EH (cell line): ENCODE measurements around the gene FBLN5.
A peak's percentile ranks its signal among the peaks of the same experiment; 100 is the strongest.
"Not testable (repeated sequence)": the region's sequence is repeated elsewhere in the genome, so short reads cannot be mapped to it uniquely, and the experiment has no call there.

ENCODE experiments used
- DNase-seq: peaks from one replicate; pipeline ENCODE4 v3.0.0-alpha.2; 2015; ENCODE audit warnings: low read depth

The FBLN5 gene

DNA sequence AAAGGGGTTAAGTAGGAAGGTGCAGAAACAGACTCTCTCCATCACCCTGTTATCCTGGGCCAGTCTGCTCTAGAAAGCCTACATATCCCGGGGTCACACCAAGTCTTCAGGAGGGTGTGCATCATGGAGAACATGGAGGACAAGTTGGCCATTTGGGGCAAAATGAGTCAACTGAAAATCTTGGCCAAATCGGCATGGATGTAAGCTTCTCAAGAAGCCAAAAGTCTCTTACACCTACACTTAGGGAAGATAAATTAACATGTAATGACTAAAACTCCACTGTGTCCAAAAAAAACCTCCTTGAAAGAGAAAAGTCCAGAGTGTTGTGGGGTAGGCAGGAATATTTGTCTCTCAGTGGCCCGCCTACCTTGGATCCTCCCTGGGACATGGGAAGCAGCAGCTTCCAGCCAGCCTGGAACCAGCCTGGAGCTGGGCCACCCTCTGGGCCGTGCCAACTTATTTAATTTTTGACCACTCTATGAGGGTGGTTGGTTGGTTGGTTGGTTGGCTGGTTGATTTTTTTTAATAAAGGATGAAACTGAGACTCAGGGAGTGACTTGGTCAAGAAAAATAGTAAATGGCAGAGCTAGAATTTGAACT, 62.3 kb downstream of the FBLN5 start:
- DNase-seq, result no peak

DNA sequence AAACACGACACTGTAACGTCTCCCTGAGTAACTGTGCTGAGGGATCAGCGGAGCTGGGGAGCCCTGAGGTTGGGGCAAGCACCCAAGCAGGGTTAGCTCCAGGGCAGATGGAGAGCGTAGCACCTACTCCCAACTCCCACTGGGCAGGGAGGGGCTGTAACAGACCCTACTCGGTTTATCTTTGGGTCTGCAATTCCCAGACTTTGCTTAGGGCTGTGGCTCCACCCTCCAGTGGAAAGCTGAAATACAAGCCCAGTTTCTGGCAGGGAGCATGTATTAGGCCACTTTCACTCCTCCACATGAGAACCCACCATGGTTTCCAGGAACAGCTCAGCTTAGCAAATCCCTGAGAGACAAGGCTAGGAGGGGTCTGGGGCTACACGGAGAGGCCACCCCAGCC, 62.8 kb downstream of the FBLN5 start:
- DNase-seq, result no peak

DNA sequence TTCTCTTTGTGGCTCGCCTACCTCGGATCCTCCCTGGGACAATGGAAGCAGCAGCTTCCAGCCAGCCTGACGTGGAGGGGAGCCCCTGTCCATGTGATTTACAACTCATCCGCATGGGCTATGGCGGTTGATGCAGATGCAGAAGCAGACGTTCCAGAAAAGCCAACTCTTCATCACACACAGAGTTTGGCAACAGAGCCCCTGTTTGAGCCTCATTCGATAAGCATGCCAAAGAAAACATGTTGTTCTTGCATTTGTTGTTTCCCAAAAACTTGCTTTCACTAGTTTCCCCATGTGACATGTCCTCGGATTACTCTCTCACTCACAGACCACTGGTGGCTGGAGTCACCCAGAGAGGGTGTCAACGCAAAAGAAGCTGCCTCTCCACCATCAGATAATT, 63.7 kb downstream of the FBLN5 start:
- no peak for DNase-seq

DNA sequence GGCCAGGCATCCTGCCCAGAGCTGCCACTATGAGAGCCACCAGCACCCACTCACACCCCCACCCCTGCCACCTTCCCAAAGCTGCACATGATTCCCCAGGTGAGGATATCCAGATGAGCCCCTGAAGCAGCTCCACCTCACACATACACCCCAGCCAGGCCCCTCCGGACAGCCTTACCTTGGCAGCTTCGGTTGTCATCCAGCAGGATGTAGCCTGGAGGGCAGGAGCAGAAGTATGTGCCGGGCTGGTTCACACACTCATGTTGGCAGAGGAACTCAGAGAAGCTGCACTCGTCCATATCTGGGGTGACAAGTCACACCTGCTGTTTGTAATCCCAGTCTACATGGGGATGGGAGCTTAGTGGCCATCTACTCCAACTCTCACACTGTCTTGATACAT, 64.7 kb downstream of the FBLN5 start:
- DNase-seq, result no peak

DNA sequence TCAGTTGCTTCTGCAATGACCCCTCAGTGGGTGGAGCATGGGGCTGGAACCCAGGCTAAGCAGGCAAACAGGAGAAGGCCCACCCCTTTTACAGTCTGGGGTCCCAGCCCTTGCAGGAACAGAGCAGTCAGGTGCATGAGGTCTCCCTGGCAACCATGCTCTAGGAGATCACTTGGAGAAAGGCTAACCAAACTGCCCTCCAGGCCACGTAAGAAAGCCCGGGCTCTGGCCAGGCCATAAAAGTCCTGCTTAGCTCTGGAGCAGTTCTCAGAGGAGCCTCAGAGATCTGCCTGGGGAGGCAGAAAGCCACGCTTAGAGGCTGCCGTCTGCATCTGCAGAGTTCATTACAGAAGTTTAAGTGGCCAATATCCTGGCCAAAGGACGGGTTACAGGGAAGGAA, 65.1 kb downstream of the FBLN5 start:
- no peak for DNase-seq

DNA sequence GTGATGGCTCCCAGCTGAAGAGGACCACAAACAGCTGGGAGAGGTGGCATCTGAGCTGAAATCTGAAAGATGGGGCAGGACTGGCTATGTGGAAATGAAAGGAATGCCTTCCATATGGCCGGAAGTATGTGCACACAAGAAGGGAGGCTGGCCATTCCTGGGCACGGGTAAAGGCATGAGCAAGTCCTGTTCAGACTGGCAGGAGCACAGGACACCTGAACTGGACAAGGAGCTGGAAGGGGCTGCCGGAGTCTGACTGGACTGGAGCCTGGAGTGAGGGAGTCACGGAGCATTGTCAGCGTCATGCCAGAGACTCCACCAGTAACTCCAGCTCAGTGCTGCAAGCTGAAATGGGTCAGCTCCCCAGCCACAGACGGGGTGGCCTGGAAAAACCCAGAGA, 68.3 kb downstream of the FBLN5 start:
- no peak for DNase-seq

DNA sequence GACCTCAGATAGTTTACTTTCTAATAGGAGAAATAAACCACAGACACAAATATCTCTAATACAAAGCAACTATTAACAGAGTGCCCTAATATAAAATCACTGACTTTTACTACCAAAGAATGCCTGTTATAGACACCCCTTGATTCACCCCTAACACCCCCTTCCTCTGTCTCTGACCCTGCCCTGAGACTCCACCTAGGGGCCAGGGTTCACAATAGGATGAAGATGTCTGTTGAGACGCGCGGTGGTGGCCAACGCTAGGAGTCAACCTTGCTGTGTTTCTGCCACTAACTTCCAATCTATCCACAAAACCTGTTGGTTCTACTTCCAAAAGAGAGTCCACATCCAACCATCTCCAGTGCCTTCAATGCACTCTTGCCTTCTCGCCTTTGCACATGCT, 69.2 kb downstream of the FBLN5 start:
- DNase-seq, result no peak

DNA sequence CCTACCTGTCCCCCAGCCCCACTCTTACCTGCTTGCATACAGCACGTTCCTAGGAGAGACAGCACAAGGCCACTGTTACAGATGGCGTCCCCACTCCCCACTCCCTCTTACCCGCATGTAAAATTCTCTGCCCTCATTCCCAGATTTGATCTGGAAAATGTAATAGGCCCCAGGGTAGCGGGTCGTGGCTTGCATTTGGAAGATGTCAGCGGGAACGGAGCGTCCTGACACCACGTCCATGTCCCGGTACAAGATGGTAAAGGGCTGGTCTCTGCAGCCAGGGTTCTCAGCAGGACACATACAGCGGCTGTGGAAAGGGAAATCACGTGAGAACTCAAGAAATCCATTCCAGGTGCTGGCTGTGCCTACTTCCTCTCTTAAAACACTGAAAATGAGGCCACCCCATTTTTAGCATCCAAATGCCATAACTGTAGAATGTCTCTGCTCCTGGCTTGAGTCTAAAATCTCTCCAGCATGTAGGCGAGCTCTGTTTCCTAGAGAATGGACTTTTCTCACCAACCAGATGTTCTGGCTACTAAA, 70.0 kb downstream of the FBLN5 start:
- DNase-seq, result no peak

DNA sequence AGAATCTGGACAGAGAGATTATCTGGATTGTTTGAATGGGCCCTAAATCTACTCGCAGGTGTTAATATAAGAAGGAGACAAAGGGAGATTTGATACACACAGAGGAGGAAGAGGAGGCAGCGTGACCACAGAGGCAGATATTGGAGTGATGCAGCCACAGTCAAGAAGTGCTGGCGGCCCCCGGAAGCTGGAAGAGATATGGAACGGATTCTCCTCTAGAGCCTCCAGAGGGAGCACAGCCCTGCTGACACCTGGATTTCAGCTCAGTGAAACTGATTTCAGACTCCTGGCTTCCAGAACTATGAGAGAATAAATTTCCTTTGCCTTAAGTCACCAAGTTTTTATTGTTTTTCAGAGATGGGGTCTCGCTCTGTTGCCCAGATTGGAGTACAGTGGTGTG, 71.0 kb downstream of the FBLN5 start:
- DNase-seq, result no peak

DNA sequence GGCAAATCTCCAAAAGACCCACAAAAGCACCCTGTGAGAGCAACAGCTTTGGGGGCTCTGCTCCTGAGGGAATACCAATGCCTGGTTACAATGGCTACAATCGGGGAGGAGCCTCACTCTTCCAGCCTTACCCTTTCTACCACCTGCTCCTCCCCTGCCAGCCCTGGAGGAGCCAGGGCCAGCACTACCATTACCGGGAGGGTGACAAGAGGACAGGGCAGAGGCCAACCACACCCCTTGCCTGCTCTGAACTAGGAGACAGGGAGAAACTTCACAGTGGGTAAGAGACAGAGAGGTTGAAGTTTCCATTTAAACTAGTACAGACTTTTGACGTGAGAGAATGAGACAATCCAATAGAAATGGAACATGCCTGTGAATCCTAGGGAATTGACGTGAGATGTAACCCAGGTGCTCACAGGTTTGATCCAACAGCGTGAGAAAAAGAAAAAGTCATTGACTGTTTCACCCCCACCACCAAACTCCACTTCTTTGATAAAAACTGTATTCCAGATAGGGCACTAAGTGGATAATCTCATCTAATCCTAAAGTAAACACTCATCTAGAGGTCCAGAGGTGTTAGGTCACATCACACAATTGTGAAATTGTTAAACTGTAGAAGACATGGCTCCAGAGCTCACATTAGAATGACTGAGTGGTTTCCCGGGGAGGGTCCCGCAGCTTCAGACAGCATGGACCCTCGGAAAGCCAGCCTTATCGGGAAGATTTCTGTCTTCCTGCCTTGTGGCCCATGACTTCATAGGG, 71.8 kb downstream of the FBLN5 start:
- DNase-seq, result no peak

DNA sequence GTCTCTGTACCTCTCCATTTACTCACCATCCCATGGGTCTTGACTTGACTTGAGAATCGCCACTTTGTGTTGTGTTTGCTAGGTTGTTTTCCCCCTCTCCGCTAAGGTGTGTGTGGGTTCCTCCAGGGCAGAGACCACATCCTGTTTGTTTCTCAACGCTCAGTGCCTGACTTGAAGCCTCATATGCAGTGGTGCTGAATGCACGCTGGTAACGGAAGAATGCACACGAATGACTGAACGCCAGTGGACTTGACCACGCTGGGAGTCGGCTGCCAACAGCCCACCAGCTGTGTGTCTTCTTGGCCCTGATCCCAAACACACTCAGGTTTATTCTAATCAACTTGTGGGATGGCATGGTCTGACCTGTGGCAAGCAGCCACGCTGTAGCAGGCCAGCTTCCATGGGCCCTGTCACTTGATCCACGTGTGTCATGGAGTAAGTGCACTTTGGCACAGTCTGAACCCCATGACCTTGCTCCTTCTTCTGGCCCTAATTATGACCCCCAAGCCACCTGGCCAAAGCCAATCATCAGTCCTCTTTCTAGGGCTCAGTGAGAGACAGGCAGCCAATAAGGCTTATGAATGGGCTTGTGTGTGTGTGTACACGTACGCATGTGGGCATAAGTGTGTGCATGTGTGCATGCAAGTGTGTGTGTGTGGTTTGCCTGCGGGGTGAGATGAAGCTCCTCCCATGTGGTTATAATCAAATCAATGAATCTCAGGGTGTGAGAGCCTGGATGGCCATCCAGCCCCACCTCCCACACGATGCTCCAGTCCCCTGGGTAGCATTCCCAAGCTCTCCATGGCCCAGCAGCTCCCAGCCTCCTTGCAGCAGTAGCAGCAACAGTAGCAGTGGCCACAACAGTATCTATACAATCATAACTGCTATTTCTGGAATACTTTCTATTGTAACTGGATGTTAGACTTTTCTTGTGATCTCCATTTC, 73.8 kb downstream of the FBLN5 start:
- DNase-seq, result no peak

DNA sequence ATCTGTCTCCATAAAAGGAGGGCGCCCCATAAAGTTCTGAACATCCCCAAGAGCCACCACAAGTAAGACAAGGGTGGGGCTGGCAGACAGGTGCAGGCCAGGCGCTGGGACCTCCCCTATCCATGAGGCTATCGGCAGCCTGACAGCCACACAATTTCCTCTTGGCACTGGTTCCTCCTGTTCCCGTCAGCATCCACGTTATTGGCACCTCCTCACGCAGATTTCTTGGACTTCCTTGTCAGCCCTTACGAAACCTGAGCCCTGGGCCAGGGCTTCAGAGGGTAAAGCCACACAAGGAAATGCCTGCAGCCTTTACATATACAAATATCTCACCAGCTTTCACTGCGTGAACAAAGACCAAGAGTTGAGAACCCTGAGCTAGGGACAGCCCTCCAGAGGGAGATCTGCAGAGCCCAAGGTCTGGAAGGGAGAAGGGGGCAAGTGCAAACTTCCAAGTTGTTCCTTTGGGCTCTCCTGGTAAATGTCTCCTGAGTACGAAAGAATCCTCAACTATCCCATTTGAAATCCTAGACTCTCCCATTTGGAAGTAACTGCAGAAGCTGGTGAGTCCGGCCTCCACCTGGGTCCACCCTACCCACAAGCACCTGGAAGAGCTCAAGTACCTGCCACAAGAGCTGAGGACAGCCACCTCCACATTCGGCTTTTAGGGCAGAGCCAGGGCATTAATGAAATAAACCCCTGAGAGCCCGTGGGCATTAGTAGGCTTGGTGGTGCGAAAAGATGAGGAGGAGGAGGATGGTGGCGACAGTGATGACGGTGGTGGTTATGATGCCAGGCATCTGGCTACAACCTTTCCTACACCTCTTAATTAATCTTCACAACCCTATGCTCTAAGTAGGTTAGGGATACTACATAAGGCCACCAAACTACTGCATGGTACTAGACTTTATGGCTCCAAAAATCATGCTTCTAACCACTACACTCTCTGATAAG, 74.7 kb downstream of the FBLN5 start:
- peak; percentile 52 for DNase-seq

DNA sequence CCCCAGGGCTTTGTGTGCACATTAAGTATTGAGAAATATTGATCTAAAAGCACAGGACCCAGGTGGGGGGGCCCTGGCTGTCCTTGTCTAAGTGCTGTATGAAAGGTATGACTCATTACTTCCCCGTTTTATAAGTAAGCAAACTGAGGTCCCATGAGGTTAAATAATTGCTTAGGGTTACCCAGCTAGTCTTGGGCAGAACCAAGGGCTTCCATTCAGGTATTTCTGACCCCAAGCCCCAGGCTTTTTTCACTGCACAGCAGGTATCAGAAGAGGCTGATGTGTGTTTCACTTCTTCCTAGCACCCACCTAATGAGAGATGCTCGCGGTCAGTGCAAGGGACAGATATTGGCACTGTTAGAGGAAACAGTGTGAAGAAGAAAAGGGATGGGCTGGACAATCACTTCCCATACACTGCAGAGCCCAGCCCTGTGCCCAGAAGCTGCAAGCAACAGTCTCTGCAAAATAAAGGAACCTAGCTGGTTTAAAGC, 75.4 kb downstream of the FBLN5 start:
- no peak for DNase-seq

DNA sequence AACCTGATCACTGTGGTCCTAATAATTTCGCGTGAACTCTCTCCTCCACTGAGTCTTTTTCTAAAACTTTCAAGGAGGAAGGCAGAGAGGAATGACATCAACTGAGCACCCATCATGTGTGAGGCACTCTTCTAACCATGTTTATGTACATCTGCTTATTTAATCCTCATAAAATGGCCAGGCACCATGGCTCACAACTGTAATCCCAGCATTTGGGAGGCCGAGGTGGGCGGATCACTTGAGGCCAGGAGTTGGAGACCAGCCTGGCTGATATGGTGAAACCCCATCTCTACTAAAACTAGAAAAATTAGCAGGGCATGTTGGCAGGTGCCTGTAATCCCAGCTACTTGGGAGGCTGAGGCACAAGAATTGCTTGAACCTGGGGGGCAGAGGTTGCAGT, 76.1 kb downstream of the FBLN5 start:
- not testable (repeated sequence) for DNase-seq

DNA sequence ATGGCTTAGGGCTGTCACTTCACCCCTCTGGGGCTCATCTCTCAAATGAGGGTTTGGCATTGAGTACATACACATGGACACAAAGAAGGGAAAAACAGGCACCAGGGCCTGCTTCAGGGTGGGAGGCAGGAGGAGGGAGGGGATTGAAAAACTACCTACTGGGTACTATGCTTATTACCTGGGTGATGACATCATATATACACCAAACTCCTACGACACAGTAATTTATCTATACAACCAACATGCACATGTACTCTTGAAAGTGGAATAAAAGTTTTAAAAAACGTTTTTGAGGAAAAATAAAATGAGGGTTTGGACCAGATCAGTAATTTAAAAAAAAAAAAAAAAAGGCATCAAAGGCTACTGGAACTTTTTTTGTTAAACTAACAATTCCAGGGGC, 76.6 kb downstream of the FBLN5 start:
- no peak for DNase-seq

DNA sequence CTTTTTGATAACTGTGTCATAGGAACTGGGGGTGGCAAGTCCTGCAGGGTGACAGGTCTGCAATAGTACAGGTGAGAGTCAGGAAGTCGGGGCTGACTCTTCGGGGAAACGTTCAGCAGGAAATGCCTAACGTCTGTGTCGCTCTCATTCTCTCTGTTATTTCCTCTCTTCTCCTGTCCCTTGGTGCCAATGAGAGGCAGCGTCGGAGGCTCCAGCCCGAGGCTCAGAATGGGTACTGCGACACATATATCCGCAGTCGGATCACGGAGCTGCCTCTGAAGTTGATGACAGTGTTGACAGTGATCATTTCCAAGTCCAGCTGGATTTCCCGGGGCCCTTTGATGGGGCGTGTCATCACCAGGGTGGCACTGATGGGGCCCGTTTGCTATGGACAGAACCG, 77.5 kb downstream of the FBLN5 start:
- no peak for DNase-seq

DNA sequence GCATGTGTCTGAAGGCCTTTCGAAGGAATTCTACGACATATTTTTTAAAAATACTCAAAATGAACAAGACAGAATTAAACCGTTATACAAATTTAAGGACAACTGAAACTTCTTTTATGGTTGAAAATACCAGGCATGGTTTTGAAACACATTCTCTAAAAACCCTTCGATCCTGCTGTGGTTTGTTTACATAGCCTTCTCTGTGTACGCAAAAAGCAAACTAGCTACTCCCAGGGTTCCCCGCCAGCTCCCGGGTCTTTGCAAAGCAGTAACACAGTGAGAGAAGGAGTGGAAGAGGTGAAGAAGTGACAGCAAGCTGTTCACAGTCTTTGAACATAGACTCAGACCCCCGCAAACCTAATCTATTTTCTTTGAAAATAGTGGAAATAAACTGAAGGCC, 77.9 kb downstream of the FBLN5 start:
- no peak for DNase-seq

DNA sequence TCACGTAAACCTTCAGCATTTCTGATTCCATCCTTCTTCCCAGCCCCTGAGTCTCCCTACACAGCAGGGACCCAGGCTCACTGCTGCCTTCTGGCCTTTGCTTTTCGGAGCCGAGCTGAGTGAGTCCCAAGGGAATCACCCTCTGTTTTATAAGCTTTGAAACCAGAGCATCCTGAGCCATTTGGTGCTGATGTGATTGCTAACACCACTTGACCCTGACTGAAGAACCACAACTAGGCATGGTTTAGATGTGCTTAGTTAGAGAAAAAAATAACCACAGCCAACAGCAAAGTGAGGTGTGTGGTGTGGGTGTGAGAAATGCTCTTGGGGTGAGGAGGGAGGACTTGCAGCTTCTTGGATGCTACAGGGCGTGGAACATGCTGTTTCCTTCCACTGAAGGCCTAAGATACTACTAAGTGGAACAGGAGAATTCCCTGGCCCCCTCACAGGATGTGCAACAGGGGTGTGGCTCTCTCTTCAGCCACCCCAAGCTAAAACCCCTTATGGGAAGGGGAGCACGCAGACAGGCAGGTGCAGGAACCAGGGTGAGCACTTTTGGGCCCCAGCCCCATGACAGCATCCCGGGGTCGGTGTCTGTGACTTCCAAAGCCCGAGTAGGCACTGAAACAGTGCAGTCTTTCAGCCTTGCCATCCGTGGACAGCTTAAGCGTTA, 80.0 kb downstream of the FBLN5 start, which contains the start of gene TC2N:
Gene TC2N (minus strand): TSS at position 221 of the 673 bp plus-strand sequence. CDS start 53,767 bp downstream, outside the sequence.
- no peak for DNase-seq

DNA sequence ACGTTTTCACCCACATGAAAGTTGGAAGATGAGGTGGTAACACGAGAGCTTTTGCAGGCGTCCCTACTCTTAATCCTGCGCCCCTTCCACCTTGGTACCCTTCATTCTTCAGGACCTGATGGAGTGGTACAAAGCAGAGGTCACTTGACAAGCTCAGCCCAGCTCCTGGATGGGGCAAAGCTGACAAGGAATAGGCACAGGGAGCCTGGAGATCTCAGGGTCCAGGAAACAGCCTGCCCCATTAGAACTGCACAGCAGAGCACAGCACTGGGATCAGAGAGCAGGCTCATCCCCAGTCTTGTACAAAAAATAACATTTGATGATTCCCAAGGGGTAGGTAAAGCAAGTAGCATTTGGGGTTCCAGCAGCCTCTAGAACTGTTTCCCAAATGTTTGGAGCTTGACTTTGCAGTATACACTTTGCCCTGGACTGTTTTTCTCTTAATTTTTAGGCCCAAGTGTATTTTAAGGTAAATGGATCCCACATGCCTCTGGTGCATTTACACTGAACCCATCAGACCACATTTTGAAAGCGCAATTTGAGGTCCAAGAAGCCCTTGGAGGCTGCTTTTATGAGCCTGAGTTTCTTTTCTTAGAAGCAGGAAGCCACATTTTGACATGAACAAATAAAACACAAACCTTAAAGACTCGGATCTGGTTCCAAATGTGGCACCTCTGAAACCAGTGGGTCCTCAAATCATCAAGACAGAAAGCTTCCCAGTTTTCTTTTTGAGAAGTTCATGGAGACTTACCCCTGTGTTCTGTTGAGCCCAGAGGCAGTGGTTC, 80.8 kb downstream of the FBLN5 start:
- DNase-seq, result no peak

DNA sequence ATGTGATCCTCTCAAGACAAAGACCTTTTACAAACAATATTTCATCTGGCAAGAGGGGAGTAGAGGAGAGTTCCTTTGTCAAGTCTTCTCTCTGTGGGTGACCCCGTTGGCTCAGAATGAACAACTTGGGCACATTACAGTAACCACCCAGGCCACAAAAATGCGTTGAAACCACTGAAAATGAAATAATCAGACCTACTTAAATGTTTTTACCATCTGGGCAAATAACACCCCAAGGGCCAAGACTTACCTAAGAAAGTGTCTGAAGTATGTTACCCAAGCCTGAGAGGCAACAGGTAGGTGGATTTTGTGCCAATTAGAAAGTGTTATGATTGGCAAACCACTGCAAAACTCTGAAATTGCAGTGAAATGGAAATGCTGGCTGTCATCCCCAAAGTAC, 81.4 kb downstream of the FBLN5 start:
- peak; percentile 40 for DNase-seq
